IMR-90 (cell line): ENCODE data around the gene CXCL17.

Source experiments
- BHLHE40 ChIP-seq: fragments of 150-350 bp; IDR thresholded peaks from 2 replicates; pipeline ENCODE4 v1.6.1; 2016; ENCODE audit warnings: mild to moderate bottlenecking, low read depth, low read length
- CHD1 ChIP-seq: IDR thresholded peaks from 2 replicates; pipeline ENCODE4 v1.6.1; 2012; ENCODE audit warnings: low read depth, low read length, improper control_type of control experiment
- MAFK ChIP-seq: IDR thresholded peaks from 2 replicates; pipeline ENCODE4 v1.6.1; 2012; ENCODE audit warnings: low read depth, low read length, improper control_type of control experiment
- MAZ ChIP-seq: IDR thresholded peaks from 2 replicates; pipeline ENCODE4 v1.6.1; 2012; ENCODE audit warnings: low read depth, mild to moderate bottlenecking, low read length, improper control_type of control experiment, moderate library complexity, borderline replicate concordance
- MXI1 ChIP-seq: IDR thresholded peaks from 2 replicates; pipeline ENCODE4 v1.6.1; 2012; ENCODE audit warnings: low read depth, mild to moderate bottlenecking, low read length, moderate library complexity, borderline replicate concordance
- NFE2L2 ChIP-seq: fragments of 150-350 bp; IDR thresholded peaks from 2 replicates; pipeline ENCODE4 v1.6.1; 2016; ENCODE audit warnings: low read depth, mild to moderate bottlenecking, low read length
- POLR2A ChIP-seq: IDR thresholded peaks from 2 replicates; pipeline ENCODE4 v1.6.1; 2012; ENCODE audit warnings: mild to moderate bottlenecking, low read depth, low read length
- RAD21 ChIP-seq: IDR thresholded peaks from 2 replicates; pipeline ENCODE4 v1.6.1; 2012; ENCODE audit warnings: low read length, improper control_type of control experiment
- RFX5 ChIP-seq: IDR thresholded peaks from 2 replicates; pipeline ENCODE4 v1.8.0; 2012; ENCODE audit warnings: low read depth, mild to moderate bottlenecking, low read length, moderate library complexity
- SMC3 ChIP-seq: fragments of 150-350 bp; IDR thresholded peaks from 2 replicates; pipeline ENCODE4 v1.6.1; 2016; ENCODE audit warnings: low read depth, mild to moderate bottlenecking, antibody characterized with exemption, low read length, moderate library complexity
- TF ChIP-seq, protein P1 (sequence below): conservative IDR thresholded peaks from 2 replicates; pipeline ENCODE4 v1.5.1; 2012; ENCODE audit warnings: mild to moderate bottlenecking, low read depth, low read length, improper control_type of control experiment
- TF ChIP-seq, protein P2 (sequence below): fragments of 150-350 bp; IDR thresholded peaks from 2 replicates; pipeline ENCODE4 v1.6.1; 2016; ENCODE audit warnings: low read depth, mild to moderate bottlenecking, low read length, moderate library complexity, borderline replicate concordance

DNA sequence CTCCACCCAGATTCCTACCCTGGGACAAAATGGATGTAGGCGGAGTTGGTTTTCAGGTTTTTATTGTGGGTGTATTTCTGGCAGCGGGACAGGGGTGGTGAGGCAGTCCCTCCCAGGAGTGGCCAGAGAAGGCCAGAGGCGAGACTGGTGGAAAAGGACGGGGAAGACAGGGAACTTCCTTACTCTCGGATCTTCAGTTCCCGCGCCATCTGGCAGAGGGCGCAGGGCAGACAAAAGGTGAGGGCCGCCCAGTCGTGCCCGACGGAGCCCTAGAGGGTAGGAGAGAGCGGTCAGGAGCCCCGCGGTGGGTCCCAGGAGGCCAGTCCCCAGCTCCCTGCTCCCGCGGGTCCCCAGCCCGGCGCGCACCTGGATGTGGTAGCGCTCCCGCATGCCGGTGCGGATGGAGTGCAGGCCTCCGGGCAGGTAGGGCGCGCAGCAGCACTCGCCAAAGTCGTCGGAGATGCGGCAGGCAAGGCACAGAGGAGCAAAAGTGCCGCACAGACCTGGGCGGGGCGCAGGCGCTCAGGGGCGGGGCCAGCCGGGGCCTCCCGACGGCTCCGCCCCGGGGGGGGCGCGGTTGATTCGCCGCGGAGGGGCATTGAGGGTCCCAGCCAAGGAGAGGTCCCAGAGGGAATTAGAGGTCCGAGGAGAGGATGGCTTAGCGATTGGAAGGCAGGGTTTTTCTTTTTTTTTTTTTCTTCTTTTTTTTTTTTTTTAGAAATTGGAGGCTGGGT, 55.6 kb downstream of the CXCL17 start:
- TF ChIP-seq BHLHE40 (no peak), SMC3 (peak; percentile 39; the same call in 1 of the 2 replicates), POLR2A (no peak), RAD21 (peak; percentile 35; the same call in 1 of the 2 replicates), CHD1 (no peak), NFE2L2 (no peak), MAFK (no peak), MXI1 (no peak), MAZ (no peak), RFX5 (no peak)
- TF ChIP-seq, protein P1, sequence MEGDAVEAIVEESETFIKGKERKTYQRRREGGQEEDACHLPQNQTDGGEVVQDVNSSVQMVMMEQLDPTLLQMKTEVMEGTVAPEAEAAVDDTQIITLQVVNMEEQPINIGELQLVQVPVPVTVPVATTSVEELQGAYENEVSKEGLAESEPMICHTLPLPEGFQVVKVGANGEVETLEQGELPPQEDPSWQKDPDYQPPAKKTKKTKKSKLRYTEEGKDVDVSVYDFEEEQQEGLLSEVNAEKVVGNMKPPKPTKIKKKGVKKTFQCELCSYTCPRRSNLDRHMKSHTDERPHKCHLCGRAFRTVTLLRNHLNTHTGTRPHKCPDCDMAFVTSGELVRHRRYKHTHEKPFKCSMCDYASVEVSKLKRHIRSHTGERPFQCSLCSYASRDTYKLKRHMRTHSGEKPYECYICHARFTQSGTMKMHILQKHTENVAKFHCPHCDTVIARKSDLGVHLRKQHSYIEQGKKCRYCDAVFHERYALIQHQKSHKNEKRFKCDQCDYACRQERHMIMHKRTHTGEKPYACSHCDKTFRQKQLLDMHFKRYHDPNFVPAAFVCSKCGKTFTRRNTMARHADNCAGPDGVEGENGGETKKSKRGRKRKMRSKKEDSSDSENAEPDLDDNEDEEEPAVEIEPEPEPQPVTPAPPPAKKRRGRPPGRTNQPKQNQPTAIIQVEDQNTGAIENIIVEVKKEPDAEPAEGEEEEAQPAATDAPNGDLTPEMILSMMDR: peak; percentile 43
- TF ChIP-seq, protein P2, sequence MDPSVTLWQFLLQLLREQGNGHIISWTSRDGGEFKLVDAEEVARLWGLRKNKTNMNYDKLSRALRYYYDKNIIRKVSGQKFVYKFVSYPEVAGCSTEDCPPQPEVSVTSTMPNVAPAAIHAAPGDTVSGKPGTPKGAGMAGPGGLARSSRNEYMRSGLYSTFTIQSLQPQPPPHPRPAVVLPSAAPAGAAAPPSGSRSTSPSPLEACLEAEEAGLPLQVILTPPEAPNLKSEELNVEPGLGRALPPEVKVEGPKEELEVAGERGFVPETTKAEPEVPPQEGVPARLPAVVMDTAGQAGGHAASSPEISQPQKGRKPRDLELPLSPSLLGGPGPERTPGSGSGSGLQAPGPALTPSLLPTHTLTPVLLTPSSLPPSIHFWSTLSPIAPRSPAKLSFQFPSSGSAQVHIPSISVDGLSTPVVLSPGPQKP: no peak
